GM23338 (cell line): ENCODE data around the gene OR10AD1.

Source experiments
- CREB1 ChIP-seq: fragments of 250-450 bp; sonication (Bioruptor Pico); IDR thresholded peaks from 2 replicates; pipeline ENCODE4 v1.5.0; 2020; ENCODE audit warnings: low read depth, mild to moderate bottlenecking, moderate library complexity
- NANOG ChIP-seq: IDR thresholded peaks from 2 replicates; pipeline ENCODE4 v1.6.1; 2016; ENCODE audit warnings: antibody characterized with exemption, borderline replicate concordance
- REST ChIP-seq: IDR thresholded peaks from one replicate; pipeline ENCODE4 v1.6.1; 2018; ENCODE audit warnings: antibody characterized with exemption; ENCODE audit not compliant: unreplicated experiment
- TF ChIP-seq, protein P1 (sequence below), 2 experiments: fragments of 200-600 bp in 1 of 2; sonication (generic) in 1 of 2; conservative IDR thresholded peaks; 2 replicates each; pipeline versions ENCODE4 v1.5.1 to v1.6.1; 2016 to 2017; ENCODE audit warnings: antibody characterized with exemption in 2 of 2, low read depth in 2 of 2, mild to moderate bottlenecking in 2 of 2, moderate library complexity in 1 of 2

DNA sequence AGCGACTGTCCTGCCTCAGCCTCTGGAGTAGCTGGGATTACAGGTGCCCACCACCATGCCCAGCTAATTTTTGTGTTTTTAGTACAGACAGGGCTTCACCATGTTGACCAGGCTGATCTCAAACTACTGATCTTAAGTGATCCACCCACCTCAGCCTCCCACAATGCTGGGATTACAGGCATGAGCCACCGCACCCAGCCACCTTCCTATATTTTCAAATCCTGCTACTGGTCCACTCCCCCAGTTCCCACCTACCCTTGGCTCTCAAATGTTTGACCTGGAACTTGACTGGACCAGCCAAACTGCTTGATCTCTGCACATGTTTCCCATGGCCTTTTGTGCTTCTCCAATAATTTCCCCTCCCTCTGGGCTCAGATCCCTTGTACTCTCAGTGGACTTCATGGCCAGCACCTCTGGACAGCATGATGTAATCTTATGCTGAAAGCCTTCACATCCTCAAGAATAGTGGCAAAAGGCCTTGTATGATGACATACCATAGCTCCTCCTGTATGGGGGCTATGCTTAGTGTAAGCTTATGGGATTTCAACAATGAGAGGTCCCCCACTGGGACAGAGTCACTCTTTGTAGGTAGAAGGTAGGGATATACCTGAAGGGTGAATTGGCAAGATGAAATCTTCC is 22.1 kb downstream of the OR10AD1 start:
- TF ChIP-seq NANOG, result no peak
- no peak for TF ChIP-seq REST
- TF ChIP-seq, protein P1, sequence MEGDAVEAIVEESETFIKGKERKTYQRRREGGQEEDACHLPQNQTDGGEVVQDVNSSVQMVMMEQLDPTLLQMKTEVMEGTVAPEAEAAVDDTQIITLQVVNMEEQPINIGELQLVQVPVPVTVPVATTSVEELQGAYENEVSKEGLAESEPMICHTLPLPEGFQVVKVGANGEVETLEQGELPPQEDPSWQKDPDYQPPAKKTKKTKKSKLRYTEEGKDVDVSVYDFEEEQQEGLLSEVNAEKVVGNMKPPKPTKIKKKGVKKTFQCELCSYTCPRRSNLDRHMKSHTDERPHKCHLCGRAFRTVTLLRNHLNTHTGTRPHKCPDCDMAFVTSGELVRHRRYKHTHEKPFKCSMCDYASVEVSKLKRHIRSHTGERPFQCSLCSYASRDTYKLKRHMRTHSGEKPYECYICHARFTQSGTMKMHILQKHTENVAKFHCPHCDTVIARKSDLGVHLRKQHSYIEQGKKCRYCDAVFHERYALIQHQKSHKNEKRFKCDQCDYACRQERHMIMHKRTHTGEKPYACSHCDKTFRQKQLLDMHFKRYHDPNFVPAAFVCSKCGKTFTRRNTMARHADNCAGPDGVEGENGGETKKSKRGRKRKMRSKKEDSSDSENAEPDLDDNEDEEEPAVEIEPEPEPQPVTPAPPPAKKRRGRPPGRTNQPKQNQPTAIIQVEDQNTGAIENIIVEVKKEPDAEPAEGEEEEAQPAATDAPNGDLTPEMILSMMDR (conservative IDR thresholded peaks at IDR 0.05; ENCODE audit: low read depth in 2 of 2), result no peak
- no peak for TF ChIP-seq CREB1 (CRISPR knock-in tag)
